Astrocyte of the spinal cord (primary cell): Measurements from ENCODE around the gene RAB40C.

Experiments used
- DNase-seq: peaks from one replicate; pipeline ENCODE4 v3.0.0; 2011; ENCODE audit warnings: low read depth, low spot score
- H3K4me3 ChIP-seq: 2 replicates; pipeline ENCODE4 v1.5.1; 2011; ENCODE audit warnings: low read depth, mild to moderate bottlenecking, low read length, moderate library complexity
- CTCF ChIP-seq: IDR thresholded peaks from 2 replicates; pipeline ENCODE4 v1.5.1; 2012; ENCODE audit warnings: low read depth, mild to moderate bottlenecking, low read length, inconsistent platforms
- in situ Hi-C: cut with HindIII; loops from 2 replicates; pipeline ENCODE4 v1.10.0; 2017; ENCODE audit warnings: low sequenced_read_pairs

RAB40C gene

DNA sequence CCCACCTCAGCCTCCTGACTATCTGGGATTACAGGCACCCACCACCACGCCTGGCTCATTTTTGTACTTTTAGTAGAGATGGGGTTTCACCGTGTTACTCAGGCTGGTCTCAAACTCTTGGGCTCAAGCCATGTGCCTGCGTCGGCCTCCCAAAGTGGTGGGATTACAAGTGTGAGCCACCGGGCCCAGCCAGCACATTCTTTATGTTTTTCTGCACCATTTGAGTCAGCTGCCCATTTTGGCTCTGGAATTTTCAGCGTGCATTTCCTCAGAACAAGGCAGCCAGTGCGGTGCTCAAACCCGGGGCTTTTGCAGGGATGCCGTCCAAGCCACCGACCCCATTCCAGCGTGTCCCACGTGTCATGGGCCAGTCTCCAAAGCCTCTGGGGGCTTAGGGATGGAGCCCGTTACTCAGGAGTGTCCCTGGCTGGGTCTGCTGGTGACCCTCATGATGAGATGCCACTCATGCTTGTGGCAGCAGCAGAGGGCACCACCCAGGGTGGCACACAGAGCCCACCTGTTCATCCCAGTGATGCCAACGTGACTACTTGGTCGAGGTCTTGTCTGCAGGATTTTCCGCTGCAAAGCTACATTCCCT, 3.7 kb upstream of the RAB40C start:
- no peak for DNase-seq
- H3K4me3 ChIP-seq: no peak overlapping the region
- no peak for TF ChIP-seq CTCF
- in situ Hi-C loops: no loop called here

- H3K4me3 ChIP-seq: no peak overlapping the region
- in situ Hi-C loops: no loop called here
- DNase-seq: no peak
- TF ChIP-seq CTCF: no peak
These were observed 2.9 kb upstream of the RAB40C start for GRCh38 chr16:586645-587590.

DNA sequence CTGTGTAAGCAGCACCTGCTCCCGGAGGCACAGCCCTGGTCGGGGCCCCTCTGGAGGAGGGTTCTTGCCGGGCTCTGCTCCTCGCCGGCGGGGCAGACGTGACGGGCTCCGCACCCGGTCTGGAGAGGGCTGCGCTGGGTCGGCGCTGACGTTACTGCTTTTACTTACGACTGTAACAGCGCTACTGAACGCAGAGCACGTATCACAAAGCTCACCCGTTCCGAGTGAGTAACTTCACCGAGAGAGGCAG, 1.3 kb upstream of the RAB40C start:
- in situ Hi-C loops: no loop called here
- TF ChIP-seq CTCF: no peak
- peak overlapping the region; percentile 72 for H3K4me3 ChIP-seq
- DNase-seq: peak; percentile 65

DNA sequence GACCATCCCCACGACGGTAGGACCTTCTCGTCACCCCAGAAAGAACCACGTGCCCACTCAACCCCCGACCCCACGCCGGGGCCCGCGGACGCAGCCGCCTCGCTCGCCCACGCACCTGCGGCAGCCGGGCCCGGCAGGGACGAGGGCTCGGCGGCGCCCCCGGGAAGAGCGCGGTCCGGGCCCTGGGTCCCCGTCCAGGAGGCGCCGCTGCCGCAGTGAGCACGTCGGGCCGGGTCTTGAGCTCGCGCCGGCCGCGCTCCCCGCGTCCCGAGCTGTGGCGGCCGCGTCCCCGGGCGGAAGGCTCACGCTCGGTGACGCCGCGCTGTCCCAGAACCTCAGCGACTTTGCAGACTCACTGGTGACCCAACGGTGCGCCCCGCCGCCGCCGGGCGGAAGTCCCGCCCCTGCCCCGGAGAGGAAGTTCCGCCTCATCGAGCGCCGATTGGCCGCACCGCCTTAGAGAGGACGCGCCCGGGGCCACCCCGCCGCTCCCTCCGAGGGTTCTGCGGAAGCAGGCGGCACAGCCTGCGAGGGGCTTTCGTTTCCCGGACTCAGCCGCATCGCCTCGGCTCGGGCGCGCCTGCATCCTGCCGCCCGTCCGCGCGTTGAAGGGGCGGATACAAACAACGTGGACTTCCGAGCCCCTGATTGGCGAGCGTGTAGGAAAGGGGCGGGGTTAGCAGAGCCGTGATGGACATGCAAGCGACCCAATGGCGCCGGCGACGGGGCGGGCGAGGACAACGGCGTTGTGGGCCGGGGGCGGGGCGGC, 793 bp upstream of the RAB40C start:
- TF ChIP-seq CTCF: no peak
- peak overlapping the region; percentile 72 for H3K4me3 ChIP-seq
- peak; percentile 97 for DNase-seq
- in situ Hi-C loops: no loop called here

GRCh38 chr16:590188-590814, 435 bp downstream of the RAB40C start:
- no peak for TF ChIP-seq CTCF
- peak; percentile 41 for DNase-seq
- peak overlapping the region; percentile 81 for H3K4me3 ChIP-seq
- in situ Hi-C loops: no loop called here

DNA sequence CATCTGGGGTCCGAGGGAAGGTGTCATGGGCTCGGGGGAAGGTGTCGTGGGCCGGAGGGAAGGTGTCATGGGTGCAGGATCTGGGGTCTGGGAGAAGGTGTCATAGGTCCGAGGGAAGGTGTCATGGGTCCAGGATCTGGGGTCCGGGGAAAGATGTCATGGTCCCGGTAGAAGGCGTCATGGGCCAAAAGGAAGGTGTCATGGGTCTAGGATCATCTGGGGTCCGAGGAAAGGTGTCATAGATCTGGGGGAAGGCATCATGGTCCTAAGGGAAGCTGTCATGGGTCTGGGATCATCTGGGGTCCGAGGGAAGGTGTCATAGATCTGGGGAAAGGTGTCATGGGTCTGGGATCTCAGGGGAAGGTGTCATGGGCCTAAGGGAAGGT, 942 bp downstream of the RAB40C start:
- H3K4me3 ChIP-seq: peak overlapping the region; percentile 81
- TF ChIP-seq CTCF: no peak
- no peak for DNase-seq
- in situ Hi-C loops: no loop called here
